Liver (tissue), 9 donors: ENCODE measurements around the gene SYT14. TPM values are rescaled to one million over a fixed set of nuclear protein-coding genes. Genes with fewer than 3 reads are reported as not detected.

Source experiments
- DNase-seq: peaks from one replicate; pipeline ENCODE4 v3.0.0-alpha.2; 2017; ENCODE audit warnings: low spot score
- H3K27ac ChIP-seq, 2 donors: one replicate each; pipeline ENCODE4 v1.7.0; 2013; ENCODE audit warnings: inconsistent platforms in 2 of 2, low read length in 2 of 2, control low read depth in 1 of 2, low read depth in 1 of 2, mild to moderate bottlenecking in 1 of 2
- H3K27me3 ChIP-seq, 4 donors: one replicate each; pipeline versions ENCODE4 v1.6.1 to v1.7.0; 2013; ENCODE audit warnings: low read length in 3 of 4, inconsistent platforms in 1 of 4, mild to moderate bottlenecking in 1 of 4, moderate library complexity in 1 of 4; ENCODE audit not compliant: control insufficient read depth in 4 of 4, insufficient read depth in 4 of 4
- H3K36me3 ChIP-seq, 4 donors: one replicate each; pipeline versions ENCODE4 v1.6.1 to v1.7.0; 2013; ENCODE audit warnings: low read length in 3 of 4, mild to moderate bottlenecking in 3 of 4, low read depth in 1 of 4, moderate library complexity in 1 of 4; ENCODE audit not compliant: control insufficient read depth in 4 of 4, insufficient read depth in 3 of 4
- H3K4me1 ChIP-seq, 4 donors: one replicate each; pipeline versions ENCODE4 v1.6.1 to v1.7.0; 2013; ENCODE audit warnings: low read length in 3 of 4, mild to moderate bottlenecking in 3 of 4, moderate library complexity in 1 of 4; ENCODE audit not compliant: control insufficient read depth in 4 of 4, insufficient read depth in 4 of 4
- H3K4me3 ChIP-seq, 3 donors: one replicate each; pipeline versions ENCODE4 v1.6.1 to v1.7.0; 2013; ENCODE audit warnings: low read length in 3 of 3, control low read depth in 1 of 3, low read depth in 1 of 3, mild to moderate bottlenecking in 1 of 3
- H3K9ac ChIP-seq, 2 donors: one replicate each; pipeline ENCODE4 v1.7.0; 2013; ENCODE audit warnings: low read length in 2 of 2, mild to moderate bottlenecking in 2 of 2, moderate library complexity in 2 of 2, control low read depth in 1 of 2, low read depth in 1 of 2
- H3K9me3 ChIP-seq, 4 donors: one replicate each; pipeline versions ENCODE4 v1.6.1 to v1.7.0; 2013; ENCODE audit warnings: low read length in 3 of 4; ENCODE audit not compliant: control insufficient read depth in 4 of 4
- EGR1 ChIP-seq, 2 donors: IDR thresholded peaks; 2 replicates each; pipeline ENCODE4 v1.6.1; 2016 to 2018; ENCODE audit warnings: antibody characterized with exemption in 2 of 2, low read depth in 2 of 2
- FOXA1 ChIP-seq: IDR thresholded peaks from 2 replicates; pipeline ENCODE4 v1.6.1; 2016; ENCODE audit warnings: antibody characterized with exemption
- FOXA2 ChIP-seq: IDR thresholded peaks from 2 replicates; pipeline ENCODE4 v1.6.1; 2016; ENCODE audit warnings: antibody characterized with exemption
- GABPA ChIP-seq, 2 donors: IDR thresholded peaks in 1 of 2; conservative IDR thresholded peaks in 1 of 2; 2 replicates each; pipeline ENCODE4 v1.6.1; 2016; ENCODE audit warnings: antibody characterized with exemption in 2 of 2, mild to moderate bottlenecking in 1 of 2, moderate library complexity in 1 of 2
- HNF4A ChIP-seq, 2 donors: conservative IDR thresholded peaks; 2 replicates each; pipeline ENCODE4 v1.6.1; 2016; ENCODE audit warnings: antibody characterized with exemption in 2 of 2, mild to moderate bottlenecking in 2 of 2
- HNF4G ChIP-seq: IDR thresholded peaks from 2 replicates; pipeline ENCODE4 v1.6.1; 2016; ENCODE audit warnings: antibody characterized with exemption
- JUND ChIP-seq, 2 donors: IDR thresholded peaks; 2 replicates each; pipeline ENCODE4 v1.6.1; 2016; ENCODE audit warnings: antibody characterized with exemption in 2 of 2
- NR2F2 ChIP-seq: IDR thresholded peaks from 2 replicates; pipeline ENCODE4 v1.6.1; 2016; ENCODE audit warnings: antibody characterized with exemption
- RXRA ChIP-seq, 2 donors: IDR thresholded peaks; 2 replicates each; pipeline ENCODE4 v1.6.1; 2017 to 2018; ENCODE audit warnings: antibody characterized with exemption in 2 of 2, mild to moderate bottlenecking in 1 of 2
- SP1 ChIP-seq: IDR thresholded peaks from 2 replicates; pipeline ENCODE4 v1.6.1; 2018; ENCODE audit warnings: antibody characterized with exemption, mild to moderate bottlenecking
- TAF1 ChIP-seq: conservative IDR thresholded peaks from 2 replicates; pipeline ENCODE4 v1.6.1; 2016; ENCODE audit warnings: antibody characterized with exemption, mild to moderate bottlenecking
- YY1 ChIP-seq: IDR thresholded peaks from 2 replicates; pipeline ENCODE4 v1.6.1; 2016; ENCODE audit warnings: antibody characterized with exemption, mild to moderate bottlenecking
- ZBTB33 ChIP-seq: IDR thresholded peaks from 2 replicates; pipeline ENCODE4 v1.6.1; 2016; ENCODE audit warnings: antibody characterized with exemption
- WGBS: extraction: QIAGEN DNeasy Blood & Tissue Kit; methylation state at CpG from one replicate; pipeline ENCODE4 v1.1.7; 2013; 5-methylcytosine and 5-hydroxymethylcytosine counted together
- polyA plus RNA-seq, 2 donors: library from polyadenylated mRNA; stranded (reverse) in 1 of 2; unstranded in 1 of 2; fragments of 200-250 nt in 1 of 2; fragments of >200 nt in 1 of 2; fragmentation: Nextera tagmentation in 1 of 2; extraction: Ambion mirVana in 1 of 2; gene quantifications; one replicate each; pipeline versions ENCODE4 v1.2.1 to v1.2.3, GENCODE V29; 2013 to 2015
- total RNA-seq, 2 donors: library from RNA; depleted of rRNA; stranded (reverse); fragments of >200 nt; gene quantifications; one replicate each; pipeline ENCODE4 v1.2.3, GENCODE V29; 2014
- TF ChIP-seq, protein P1 (sequence below): IDR thresholded peaks from 2 replicates; pipeline ENCODE4 v1.6.1; 2016; ENCODE audit warnings: antibody characterized with exemption
- TF ChIP-seq, protein P2 (sequence below): IDR thresholded peaks from 2 replicates; pipeline ENCODE4 v1.6.1; 2016; ENCODE audit warnings: antibody characterized with exemption, mild to moderate bottlenecking
- TF ChIP-seq, protein P3 (sequence below): fragments of 150-350 bp; IDR thresholded peaks from 2 replicates; pipeline ENCODE4 v1.5.1; 2017; ENCODE audit warnings: improper control_type of control experiment, low read depth, low read length; ENCODE audit not compliant: missing input control
- donor health status: healthy.
- donor health status: healthy.
- donor health status: healthy.
- donor health status: healthy.
- donor health status: healthy.

SYT14 gene
- total and polyA plus RNA-seq, 4 donors, result not detected

DNA sequence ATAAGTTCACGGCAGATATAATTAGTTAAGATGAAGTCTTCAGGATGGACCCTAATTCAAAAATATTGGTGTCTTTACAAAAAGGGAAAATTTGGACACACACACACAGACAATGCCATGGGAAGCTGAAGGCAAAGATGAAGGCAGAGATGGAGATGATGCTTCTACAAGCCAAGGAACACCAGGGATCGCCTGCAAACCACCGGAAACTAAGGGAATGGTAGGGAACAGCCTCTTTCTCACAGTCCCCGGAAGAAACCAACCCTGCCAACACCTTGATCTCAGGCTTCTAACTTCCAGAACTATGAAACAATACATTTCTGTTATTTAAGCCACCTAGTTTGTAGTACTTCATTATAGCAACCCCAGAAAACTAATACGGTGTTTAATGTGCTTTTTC lies 279.5 kb downstream of the SYT14 start:
- DNase-seq, result no peak
- H3K9ac ChIP-seq, result no peak overlapping the region
- no peaks in the 10 kb centered on the region for H3K4me1 ChIP-seq
- H3K9me3 ChIP-seq, result no peaks in the 10 kb centered on the region
- no peak overlapping the region for H3K27ac ChIP-seq
- 81% methylated on average over 5 of the region's 5 CpGs for WGBS
- TF ChIP-seq SP1, result no peak
- no peak overlapping the region for H3K4me3 ChIP-seq
- H3K36me3 ChIP-seq, result no peaks in the 10 kb centered on the region
- H3K27me3 ChIP-seq, result peaks cover 0 to 3% (median 0%) of the 10 kb centered on the region in 4 donors

DNA sequence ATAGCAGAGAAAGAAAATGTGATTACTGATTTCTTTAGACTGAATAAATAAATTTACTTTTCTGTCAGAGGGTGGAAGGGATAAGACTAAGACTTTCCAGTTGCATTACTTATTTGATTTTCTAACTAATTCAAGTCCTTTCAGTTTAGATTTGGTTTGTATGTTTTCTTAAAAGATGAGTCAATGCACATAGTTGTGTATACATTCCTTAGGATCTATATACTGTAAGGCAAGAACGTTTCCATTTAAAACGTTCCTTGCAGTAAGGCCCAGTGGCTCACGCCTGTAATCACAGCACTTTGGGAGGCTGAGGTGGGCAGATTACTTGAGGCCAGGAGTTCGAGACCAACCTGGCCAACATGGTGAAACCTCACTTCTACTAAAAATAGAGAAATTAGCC lies 280.0 kb downstream of the SYT14 start:
- DNase-seq, result no peak
- Histone ChIP-seq H3K4me1 (no peaks in the 10 kb centered on the region), H3K27me3 (peaks cover 0 to 4% (median 1%) of the 10 kb centered on the region in 4 donors), H3K9me3 (no peaks in the 10 kb centered on the region), H3K4me3 (no peak overlapping the region), H3K27ac (no peak overlapping the region), H3K9ac (no peak overlapping the region), H3K36me3 (no peaks in the 10 kb centered on the region)
- WGBS, result 63% methylated on average over 4 of the region's 4 CpGs
- no peak for TF ChIP-seq GABPA (IDR thresholded peaks at IDR 0.05 in 1 of 2, conservative IDR thresholded peaks at IDR 0.05 in 1 of 2)
- TF ChIP-seq YY1, result no peak
- no peak for TF ChIP-seq HNF4A (conservative IDR thresholded peaks at IDR 0.05)
- TF ChIP-seq RXRA (IDR thresholded peaks at IDR 0.05), result no peak
- TF ChIP-seq FOXA1, result no peak
- no peak for TF ChIP-seq HNF4G
- TF ChIP-seq, protein P1, sequence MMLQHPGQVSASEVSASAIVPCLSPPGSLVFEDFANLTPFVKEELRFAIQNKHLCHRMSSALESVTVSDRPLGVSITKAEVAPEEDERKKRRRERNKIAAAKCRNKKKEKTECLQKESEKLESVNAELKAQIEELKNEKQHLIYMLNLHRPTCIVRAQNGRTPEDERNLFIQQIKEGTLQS, result no peak
- TF ChIP-seq SP1, result no peak
- TF ChIP-seq EGR1 (IDR thresholded peaks at IDR 0.05; ENCODE audit: low read depth in 2 of 2), result no peak
- TF ChIP-seq, protein P2, sequence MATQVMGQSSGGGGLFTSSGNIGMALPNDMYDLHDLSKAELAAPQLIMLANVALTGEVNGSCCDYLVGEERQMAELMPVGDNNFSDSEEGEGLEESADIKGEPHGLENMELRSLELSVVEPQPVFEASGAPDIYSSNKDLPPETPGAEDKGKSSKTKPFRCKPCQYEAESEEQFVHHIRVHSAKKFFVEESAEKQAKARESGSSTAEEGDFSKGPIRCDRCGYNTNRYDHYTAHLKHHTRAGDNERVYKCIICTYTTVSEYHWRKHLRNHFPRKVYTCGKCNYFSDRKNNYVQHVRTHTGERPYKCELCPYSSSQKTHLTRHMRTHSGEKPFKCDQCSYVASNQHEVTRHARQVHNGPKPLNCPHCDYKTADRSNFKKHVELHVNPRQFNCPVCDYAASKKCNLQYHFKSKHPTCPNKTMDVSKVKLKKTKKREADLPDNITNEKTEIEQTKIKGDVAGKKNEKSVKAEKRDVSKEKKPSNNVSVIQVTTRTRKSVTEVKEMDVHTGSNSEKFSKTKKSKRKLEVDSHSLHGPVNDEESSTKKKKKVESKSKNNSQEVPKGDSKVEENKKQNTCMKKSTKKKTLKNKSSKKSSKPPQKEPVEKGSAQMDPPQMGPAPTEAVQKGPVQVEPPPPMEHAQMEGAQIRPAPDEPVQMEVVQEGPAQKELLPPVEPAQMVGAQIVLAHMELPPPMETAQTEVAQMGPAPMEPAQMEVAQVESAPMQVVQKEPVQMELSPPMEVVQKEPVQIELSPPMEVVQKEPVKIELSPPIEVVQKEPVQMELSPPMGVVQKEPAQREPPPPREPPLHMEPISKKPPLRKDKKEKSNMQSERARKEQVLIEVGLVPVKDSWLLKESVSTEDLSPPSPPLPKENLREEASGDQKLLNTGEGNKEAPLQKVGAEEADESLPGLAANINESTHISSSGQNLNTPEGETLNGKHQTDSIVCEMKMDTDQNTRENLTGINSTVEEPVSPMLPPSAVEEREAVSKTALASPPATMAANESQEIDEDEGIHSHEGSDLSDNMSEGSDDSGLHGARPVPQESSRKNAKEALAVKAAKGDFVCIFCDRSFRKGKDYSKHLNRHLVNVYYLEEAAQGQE, result no peak
- TF ChIP-seq ZBTB33, result no peak
- no peak for TF ChIP-seq JUND (IDR thresholded peaks at IDR 0.05)
- TF ChIP-seq, protein P3, sequence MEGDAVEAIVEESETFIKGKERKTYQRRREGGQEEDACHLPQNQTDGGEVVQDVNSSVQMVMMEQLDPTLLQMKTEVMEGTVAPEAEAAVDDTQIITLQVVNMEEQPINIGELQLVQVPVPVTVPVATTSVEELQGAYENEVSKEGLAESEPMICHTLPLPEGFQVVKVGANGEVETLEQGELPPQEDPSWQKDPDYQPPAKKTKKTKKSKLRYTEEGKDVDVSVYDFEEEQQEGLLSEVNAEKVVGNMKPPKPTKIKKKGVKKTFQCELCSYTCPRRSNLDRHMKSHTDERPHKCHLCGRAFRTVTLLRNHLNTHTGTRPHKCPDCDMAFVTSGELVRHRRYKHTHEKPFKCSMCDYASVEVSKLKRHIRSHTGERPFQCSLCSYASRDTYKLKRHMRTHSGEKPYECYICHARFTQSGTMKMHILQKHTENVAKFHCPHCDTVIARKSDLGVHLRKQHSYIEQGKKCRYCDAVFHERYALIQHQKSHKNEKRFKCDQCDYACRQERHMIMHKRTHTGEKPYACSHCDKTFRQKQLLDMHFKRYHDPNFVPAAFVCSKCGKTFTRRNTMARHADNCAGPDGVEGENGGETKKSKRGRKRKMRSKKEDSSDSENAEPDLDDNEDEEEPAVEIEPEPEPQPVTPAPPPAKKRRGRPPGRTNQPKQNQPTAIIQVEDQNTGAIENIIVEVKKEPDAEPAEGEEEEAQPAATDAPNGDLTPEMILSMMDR, result no peak
- no peak for TF ChIP-seq NR2F2
- no peak for TF ChIP-seq TAF1
- no peak for TF ChIP-seq FOXA2

Other genes starting within 250 kb of the SYT14 start
- gene HSD11B1, start 233.4 kb upstream of the SYT14 start, total RNA-seq, result 100 to 1,000 TPM in 1 of 2 donors, under 1 TPM in 1; 0.09 to 226 TPM
- 100 to 1,000 TPM; 381 to 488 TPM for gene HSD11B1, start 233.4 kb upstream of the SYT14 start, polyA plus RNA-seq
- gene TRAF3IP3, start 182.2 kb upstream of the SYT14 start, total RNA-seq, result 1 to 10 TPM; 2.4 to 3.4 TPM
- gene TRAF3IP3, start 182.2 kb upstream of the SYT14 start, polyA plus RNA-seq, result 1 to 10 TPM in 1 of 2 donors, under 1 TPM in 1; 0.87 to 2.0 TPM
- 1 to 10 TPM; 1.2 to 1.8 TPM for gene C1orf74, start 153.7 kb upstream of the SYT14 start, total RNA-seq
- gene C1orf74, start 153.7 kb upstream of the SYT14 start, polyA plus RNA-seq, result under 1 TPM; 0.82 to 0.95 TPM
- 10 to 100 TPM in 1 of 2 donors, under 1 TPM in 1; 0.51 to 29.3 TPM for gene IRF6, start 132.1 kb upstream of the SYT14 start, total RNA-seq
- gene IRF6, start 132.1 kb upstream of the SYT14 start, polyA plus RNA-seq, result 10 to 100 TPM; 11.0 to 17.5 TPM
- 1 to 10 TPM; 2.4 to 7.7 TPM for gene UTP25, start 110.2 kb upstream of the SYT14 start, total RNA-seq
- 1 to 10 TPM; 2.8 to 3.3 TPM for gene UTP25, start 110.2 kb upstream of the SYT14 start, polyA plus RNA-seq